Testis (tissue), 2 donors: Measurements from ENCODE around the gene DIDO1.

Experiments used
- CTCF ChIP-seq, 3 experiments: fragments of 450-650 bp in 2 of 3; fragments of 200-600 bp in 1 of 3; sonication (generic) in 1 of 3; IDR thresholded peaks; one replicate each; pipeline ENCODE4 v1.5.1; 2016 to 2019; ENCODE audit warnings: antibody characterized with exemption in 3 of 3, mild to moderate bottlenecking in 2 of 3, moderate library complexity in 1 of 3
- POLR2A ChIP-seq: fragments of 450-650 bp; IDR thresholded peaks from one replicate; pipeline ENCODE4 v1.6.1; 2017; ENCODE audit warnings: antibody characterized with exemption, mild to moderate bottlenecking, moderate library complexity

GRCh38 chr20:62935204-62935967 lies 9.1 kb upstream of the DIDO1 start:
- TF ChIP-seq CTCF (IDR thresholded peaks at IDR 0.05): no peak
- no peak for TF ChIP-seq POLR2A
